Middle frontal gyrus (tissue), 1 donor: ENCODE results near the gene ACHE.

Experiments
- DNase-seq: peaks from one replicate; pipeline ENCODE4 v3.0.0-alpha.2; 2015; ENCODE audit warnings: low spot score; ENCODE audit errors: extremely low spot score

The ACHE gene

GRCh38 chr7:100896732-100897608 lies 1.3 kb upstream of the ACHE start:
- DNase-seq: no peak

GRCh38 chr7:100895956-100896731 lies 456 bp upstream of the ACHE start:
- no peak for DNase-seq

- no peak for DNase-seq
These were observed 608 bp downstream of the ACHE start for GRCh38 chr7:100894860-100895700.

- DNase-seq: no peak
These were observed 1.6 kb downstream of the ACHE start for GRCh38 chr7:100893910-100894721.

GRCh38 chr7:100893318-100893895 lies 2.3 kb downstream of the ACHE start:
- DNase-seq: no peak

GRCh38 chr7:100892364-100893317 lies 3.0 kb downstream of the ACHE start:
- DNase-seq: no peak

GRCh38 chr7:100891568-100892247 lies 4.0 kb downstream of the ACHE start:
- no peak for DNase-seq

GRCh38 chr7:100890653-100891567 lies 4.8 kb downstream of the ACHE start:
- DNase-seq: no peak

GRCh38 chr7:100888988-100889750 lies 6.5 kb downstream of the ACHE start, which contains the start of gene UFSP1:
TSS of gene UFSP1 (minus strand) at chr7:100889715. CDS start at chr7:100889271, 444 bp downstream.
- DNase-seq: no peak

GRCh38 chr7:100888291-100888987 lies 7.2 kb downstream of the ACHE start:
- no peak for DNase-seq

GRCh38 chr7:100887516-100888290 lies 8.0 kb downstream of the ACHE start:
- DNase-seq: no peak

GRCh38 chr7:100886936-100887515 lies 8.7 kb downstream of the ACHE start:
- DNase-seq: no peak

GRCh38 chr7:100886142-100886935 lies 9.3 kb downstream of the ACHE start:
- DNase-seq: no peak
